Adrenal gland (tissue), 19 donors: Measurements from ENCODE around the gene LSMEM2. TPM values are rescaled to one million over a fixed set of nuclear protein-coding genes. Genes with fewer than 3 reads are reported as not detected.

Experiments
- DNase-seq, 7 donors: peaks; one replicate each; pipeline ENCODE4 v3.0.0-alpha.2; 2019 to 2020
- H3K27ac ChIP-seq, 5 donors: fragments of 200-600 bp; sonication (generic) in 4 of 5; 1 replicate in 3 of 5; 2 replicates in 2 of 5; pipeline versions ENCODE4 v1.5.1 to v1.8.0; 2016 to 2020; ENCODE audit warnings: mild to moderate bottlenecking in 1 of 5
- H3K27me3 ChIP-seq: fragments of 200-600 bp; 2 replicates; pipeline ENCODE4 v1.8.0; 2021
- H3K36me3 ChIP-seq, 2 donors: fragments of 200-600 bp; replicated peaks in 1 of 2; 1 replicate in 1 of 2; 2 replicates in 1 of 2; pipeline versions ENCODE4 v1.5.1 to v1.8.0; 2018 to 2022
- H3K4me1 ChIP-seq, 2 donors: fragments of 200-600 bp; replicated peaks in 1 of 2; 1 replicate in 1 of 2; 2 replicates in 1 of 2; pipeline versions ENCODE4 v1.5.1 to v1.8.0; 2018 to 2021
- H3K4me3 ChIP-seq, 4 donors: fragments of 200-600 bp; sonication (generic) in 3 of 4; one replicate each; pipeline ENCODE4 v1.5.1; 2016 to 2018
- H3K9me3 ChIP-seq, 3 donors: fragments of 200-600 bp; sonication (generic) in 1 of 3; replicated peaks in 1 of 3; 1 replicate in 2 of 3; 2 replicates in 1 of 3; pipeline versions ENCODE4 v1.5.1 to v1.8.0; 2016 to 2021
- CTCF ChIP-seq, 6 experiments: fragments of 450-650 bp in 4 of 6; fragments of 200-600 bp in 2 of 6; sonication (generic) in 1 of 6; IDR thresholded peaks; 1 replicate in 5 of 6; 2 replicates in 1 of 6; pipeline versions ENCODE4 v1.5.1 to v1.8.0; 2016 to 2021; ENCODE audit warnings: antibody characterized with exemption in 6 of 6, mild to moderate bottlenecking in 2 of 6, moderate library complexity in 1 of 6
- POLR2A ChIP-seq, 2 donors: fragments of 450-650 bp; IDR thresholded peaks; one replicate each; pipeline ENCODE4 v1.6.1; 2017; ENCODE audit warnings: antibody characterized with exemption in 2 of 2, mild to moderate bottlenecking in 2 of 2, moderate library complexity in 1 of 2
- WGBS, 4 donors: extraction: QIAGEN DNeasy Blood & Tissue Kit in 2 of 4; methylation state at CpG; one replicate each; pipeline versions ENCODE4 v1.1.5 to v1.1.7; 2013 to 2017; 5-methylcytosine and 5-hydroxymethylcytosine counted together
- intact Hi-C, 2 donors: fragments of 100-400 bp; cut with DNase I; formaldehyde crosslinking; loops; one replicate each; pipeline versions ENCODE4 v1.14.1 to v1.15.0; 2022 to 2023
- long read RNA-seq, 10 donors: library from polyadenylated mRNA in 3 of 10; unstranded in 2 of 10; stranded (forward) in 1 of 10; transcript quantifications; one replicate each; pipeline ENCODE4 v2.0.0 and lab custom pipeline, GENCODE V29; 2021 to 2026
- polyA plus RNA-seq, 3 donors: library from polyadenylated mRNA; stranded (reverse); fragments of 200-250 nt in 2 of 3; fragments of 350-450 nt in 1 of 3; fragmentation: Illumina TruSeq in 1 of 3; extraction: RNeasy Lipid Tissue Mini Kit (QIAGEN cat#74804) in 1 of 3; gene quantifications; one replicate each; pipeline ENCODE4 v1.2.3, GENCODE V29; 2013 to 2014
- total RNA-seq, 9 donors: library from RNA; depleted of rRNA in 4 of 9; stranded (reverse); fragments of >200 nt in 4 of 9; fragments of 120-200 nt in 1 of 9; fragmentation: NEBNext Ultra II Directional in 1 of 9; extraction: Animal tissue kit (Norgen Biotek cat#: 25700) in 1 of 9; gene quantifications; one replicate each; pipeline versions ENCODE4 v1.1.0 to v1.2.4, GENCODE V29; 2013 to 2023
- donor health status: healthy with polysubstance abuse.
- donor health status: Bipolar disorder and iron deficiency.
- donor health status: DM: yes; HTN: yes; CAD: no.
- donor health status: DM: no; HTN: no; CAD: no.
- donor health status: DM: no; HTN: no; CAD: no.
- donor health status: DM: yes; HTN: yes; CAD: no.

LSMEM2 gene
- total RNA-seq (under 1 TPM in 4 of 9 donors, not detected in 5; 0.11 to 0.76 (median 0.48) TPM), polyA plus RNA-seq (under 1 TPM; 0.09 to 0.64 (median 0.47) TPM)
- long read RNA-seq, donor 1, partial matches to known transcripts, result 51 of 65 reads
- long read RNA-seq, donor 1, other reads (novel, unspliced or antisense), result 14 of 65 reads
- long read RNA-seq, donor 2, result 0 reads
- long read RNA-seq, donor 3, partial matches to known transcripts, result 0 of 11 reads
- long read RNA-seq, donor 3, other reads (novel, unspliced or antisense), result 11 of 11 reads
- long read RNA-seq, donor 4, result 0 reads
- long read RNA-seq, donor 5, result 0 reads
- long read RNA-seq, donor 6, result 0 reads
- long read RNA-seq, donor 7, result 0 reads
- long read RNA-seq, donor 8, result 0 reads
- long read RNA-seq, donor 9, result 0 reads
- long read RNA-seq, donor 10, result 0 reads

- H3K27ac ChIP-seq, result no peak within 1 kb of the TSS
- intact Hi-C loops, result loop anchor here in 1 of 2 donors (5.0 to 10.0 kb wide), 2 partner anchors 87 to 154 kb away; partner anchors contain the start of gene GNAT1
- peaks cover 0 to 27% of the 10 kb centered on the region in 2 donors for H3K36me3 ChIP-seq
- TF ChIP-seq POLR2A (IDR thresholded peaks at IDR 0.05) (no peak), CTCF (IDR thresholded peaks at IDR 0.05) (no peak)
- no peaks in the 10 kb centered on the region for H3K9me3 ChIP-seq
- H3K4me3 ChIP-seq, result no peak within 1 kb of the TSS
- WGBS, 4 donors, result 40 to 100% (median 44%) methylated on average over 1 to 2 of the region's 2 CpGs
- DNase-seq, result peak in 1 of 7 donors; percentile 21
- H3K4me1 ChIP-seq, result peaks cover 0 to 12% of the 10 kb centered on the region in 2 donors
- peaks cover 4% of the 10 kb centered on the region for H3K27me3 ChIP-seq
Measured at GRCh38 chr3:50278880-50279224, at the start of gene LSMEM2. TSS of gene LSMEM2 (plus strand) at chr3:50279087. CDS start at chr3:50279114, 27 bp downstream.

DNA sequence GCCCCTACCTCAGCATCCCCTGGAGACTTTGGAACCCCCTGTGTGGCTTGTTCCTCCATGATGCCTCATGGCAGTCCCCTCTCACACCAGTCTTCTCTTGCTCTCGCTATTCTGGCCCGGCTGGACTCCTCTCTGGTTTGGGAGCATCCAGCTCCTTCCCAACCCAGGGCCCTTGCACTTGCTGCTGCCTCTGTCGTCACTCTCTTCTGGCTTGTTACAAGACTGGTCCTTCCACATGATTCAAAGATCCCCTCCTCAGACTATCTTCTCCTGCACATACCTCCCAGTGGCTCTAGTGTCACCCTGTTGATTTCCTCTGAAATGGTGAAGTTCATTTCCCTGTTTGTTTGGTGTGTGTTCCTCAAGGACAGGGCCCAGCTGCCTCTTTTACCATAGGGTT is 49.4 kb upstream of the LSMEM2 start:
- TF ChIP-seq CTCF (IDR thresholded peaks at IDR 0.05) (no peak), POLR2A (IDR thresholded peaks at IDR 0.05) (no peak)
- Histone ChIP-seq H3K9me3 (no peaks in the 10 kb centered on the region), H3K4me1 (peaks cover 0 to 16% of the 10 kb centered on the region in 2 donors), H3K36me3 (no peaks in the 10 kb centered on the region), H3K27me3 (no peaks in the 10 kb centered on the region), H3K4me3 (no peak overlapping the region), H3K27ac (peak overlapping the region in 1 of 5 donors; percentile 13)
- no peak for DNase-seq
- 91 to 94% (median 92%) methylated on average over 3 of the region's 3 CpGs for WGBS, 4 donors
- intact Hi-C loops, result loop anchor here in 1 of 2 donors (5.0 kb wide), 1 partner anchor 43 kb away; no protein-coding TSS in a partner anchor

- Histone ChIP-seq H3K9me3 (no peaks in the 10 kb centered on the region), H3K4me1 (peaks cover 0 to 18% of the 10 kb centered on the region in 2 donors), H3K27ac (peak overlapping the region in 2 of 5 donors; percentile 13 to 63)
Measured at GRCh38 chr3:50230104-50230793, 48.6 kb upstream of the LSMEM2 start.

More at GRCh38 chr3:50230104-50230793, 48.6 kb upstream of the LSMEM2 start:
- Histone ChIP-seq H3K4me3 (no peak overlapping the region), H3K36me3 (no peaks in the 10 kb centered on the region), H3K27me3 (no peaks in the 10 kb centered on the region)
- DNase-seq, result no peak
- 73 to 89% (median 80%) methylated on average over 5 to 8 of the region's 8 CpGs for WGBS, 4 donors
- intact Hi-C loops, result loop anchor here in 1 of 2 donors (5.0 kb wide), 1 partner anchor 42 kb away; no protein-coding TSS in a partner anchor
- TF ChIP-seq POLR2A (IDR thresholded peaks at IDR 0.05) (no peak), CTCF (IDR thresholded peaks at IDR 0.05) (no peak)
